Cardiac muscle cell (in vitro differentiated cells and primary cell): ENCODE results near the gene CFAP92. TPM values are rescaled to one million over a fixed set of nuclear protein-coding genes. Genes with fewer than 3 reads are reported as not detected.
"Not testable (repeated sequence)": the region's sequence is repeated elsewhere in the genome, so short reads cannot be mapped to it uniquely, and the experiment has no call there.

Source experiments
- DNase-seq, 2 donors: peaks; one replicate each; pipeline versions ENCODE4 v3.0.0 to v3.0.0-alpha.2; 2010 to 2017; ENCODE audit warnings: low read depth in 1 of 2, low spot score in 1 of 2
- H3K27ac ChIP-seq: fragments of 200-600 bp; sonication (generic); 2 replicates; pipeline ENCODE4 v1.5.1; 2016
- H3K27me3 ChIP-seq: fragments of 200-600 bp; sonication (generic); 2 replicates; pipeline ENCODE4 v1.6.0; 2016; ENCODE audit warnings: control low read depth
- H3K36me3 ChIP-seq: fragments of 200-600 bp; sonication (generic); 2 replicates; pipeline ENCODE4 v1.5.1; 2016; ENCODE audit warnings: control low read depth
- H3K4me1 ChIP-seq: fragments of 200-600 bp; sonication (generic); 2 replicates; pipeline ENCODE4 v1.8.1; 2017; ENCODE audit warnings: low read depth, mild to moderate bottlenecking, mixed run types
- H3K4me3 ChIP-seq: fragments of 200-600 bp; sonication (generic); 2 replicates; pipeline ENCODE4 v1.5.1; 2016; ENCODE audit warnings: mild to moderate bottlenecking
- H3K9me3 ChIP-seq: fragments of 200-600 bp; sonication (generic); 2 replicates; pipeline ENCODE4 v1.5.1; 2017; ENCODE audit warnings: low read depth, mild to moderate bottlenecking, control low read depth
- CTCF ChIP-seq: IDR thresholded peaks from 2 replicates; pipeline ENCODE4 v1.5.1; 2012; ENCODE audit warnings: low read depth, mild to moderate bottlenecking, low read length
- polyA plus RNA-seq: library from polyadenylated mRNA; unstranded; fragments of >200 nt; fragmentation: Nextera tagmentation; extraction: Ambion mirVana; gene quantifications from 2 replicates; pipeline ENCODE4 v1.2.1, GENCODE V29; 2016
- total RNA-seq: library from RNA; depleted of rRNA; stranded (reverse); fragments of >200 nt; gene quantifications from 2 replicates; pipeline ENCODE4 v1.2.3, GENCODE V29; 2016

The CFAP92 gene
- total and polyA plus RNA-seq, 2 experiments from 2014 or later, result 0.60 to 0.95 TPM

DNA sequence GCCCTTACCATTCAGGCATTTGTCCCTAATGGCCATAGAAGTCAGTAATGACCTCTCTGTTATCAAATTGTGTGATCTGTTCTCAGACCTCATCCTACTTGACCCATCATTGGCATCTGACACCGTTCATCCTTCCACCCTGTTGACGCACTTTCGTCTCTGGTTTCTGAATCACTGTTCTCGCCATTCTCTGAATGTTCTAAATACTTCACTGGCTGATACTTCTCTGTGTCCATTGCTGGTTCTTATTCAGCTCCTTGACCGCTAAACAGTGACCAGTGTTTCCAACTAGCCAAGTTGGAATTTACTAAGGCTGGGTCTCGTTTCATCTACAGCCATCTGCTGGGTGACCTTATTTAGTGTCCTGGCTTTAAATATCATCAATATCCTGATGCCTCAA lies 112.3 kb downstream of the CFAP92 start:
- Histone ChIP-seq H3K36me3 (peaks cover 10% of the 10 kb centered on the region), H3K9me3 (no peaks in the 10 kb centered on the region), H3K27me3 (no peaks in the 10 kb centered on the region), H3K4me3 (no peak overlapping the region), H3K27ac (no peak overlapping the region), H3K4me1 (peaks cover 7% of the 10 kb centered on the region)
- DNase-seq, result no peak
- TF ChIP-seq CTCF, result no peak

DNA sequence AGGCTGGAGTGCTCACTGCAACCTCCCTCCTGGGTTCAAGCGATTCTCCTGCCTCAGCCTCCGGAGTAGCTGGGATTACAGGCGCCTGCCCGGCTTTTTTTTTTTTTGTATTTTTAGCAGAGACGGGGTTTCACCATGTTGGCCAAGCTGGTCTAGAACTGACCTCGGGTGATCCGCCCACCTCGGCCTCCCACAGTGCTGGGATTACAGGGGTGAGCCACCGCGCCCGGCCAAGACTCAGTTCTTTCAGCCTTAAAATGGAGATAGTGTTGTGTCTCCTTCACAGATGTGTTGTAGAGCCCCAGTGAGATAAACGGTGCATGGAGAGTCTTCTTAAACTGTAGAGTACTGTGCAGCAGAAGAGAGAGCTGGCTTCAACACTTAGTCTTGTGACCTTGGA lies 113.4 kb downstream of the CFAP92 start:
- not testable (repeated sequence) for H3K27me3 ChIP-seq, H3K4me1 ChIP-seq, H3K9me3 ChIP-seq, DNase-seq, H3K27ac ChIP-seq
- H3K4me3 ChIP-seq, result peak overlapping the region; percentile 69
- peaks cover 10% of the 10 kb centered on the region for H3K36me3 ChIP-seq

- Histone ChIP-seq H3K27me3 (no peaks in the 10 kb centered on the region), H3K4me1 (peaks cover 7% of the 10 kb centered on the region), H3K27ac (peak overlapping the region; percentile 99), H3K4me3 (peak overlapping the region; percentile 69), H3K36me3 (peaks cover 6% of the 10 kb centered on the region), H3K9me3 (no peaks in the 10 kb centered on the region)
- TF ChIP-seq CTCF, result no peak
- DNase-seq, result no peak
These were observed 113.9 kb downstream of the CFAP92 start for GRCh38 chr3:128879991-128880390.

GRCh38 chr3:128879125-128879969 lies 114.5 kb downstream of the CFAP92 start, which contains the start of gene ACAD9:
Gene ACAD9, plus strand, starts transcription at chr3:128879620. Its CDS starts 72 bp downstream, at chr3:128879692.
- peak; percentile 98 to 99 for DNase-seq
- no peaks in the 10 kb centered on the region for H3K36me3 ChIP-seq
- TF ChIP-seq CTCF, result no peak
- peak within 1 kb of the TSS; percentile 99 for H3K27ac ChIP-seq
- no peaks in the 10 kb centered on the region for H3K27me3 ChIP-seq
- H3K4me1 ChIP-seq, result peaks cover 7% of the 10 kb centered on the region
- H3K4me3 ChIP-seq, result peak within 1 kb of the TSS; percentile 69
- no peaks in the 10 kb centered on the region for H3K9me3 ChIP-seq

DNA sequence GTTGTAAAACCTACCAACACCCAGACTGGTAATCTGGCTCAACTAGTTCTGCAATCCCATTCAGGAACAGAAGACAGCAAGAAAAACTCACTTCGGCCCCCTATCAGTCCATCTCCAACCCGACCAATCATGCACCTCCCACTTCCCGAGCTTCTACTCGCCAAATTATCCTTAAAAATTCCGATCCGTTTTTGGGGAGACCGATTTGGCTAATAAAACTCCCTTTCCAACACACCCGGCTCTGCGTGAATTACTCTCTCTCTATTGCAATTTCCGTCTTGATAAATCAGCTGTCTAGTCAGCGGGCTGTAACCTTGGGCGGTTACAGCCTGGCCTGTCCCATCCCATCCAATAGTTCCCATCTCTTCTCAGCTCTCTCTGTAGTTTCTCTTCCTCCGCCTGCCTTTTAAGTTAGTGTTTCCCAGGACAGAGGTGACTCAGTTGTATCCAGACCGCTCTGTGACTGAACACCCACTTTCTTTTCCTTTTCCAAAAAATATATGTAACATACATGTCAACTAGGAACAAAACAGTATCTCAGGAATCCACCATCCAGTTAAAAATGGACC lies 115.2 kb downstream of the CFAP92 start:
- Histone ChIP-seq H3K4me1 (peaks cover 7% of the 10 kb centered on the region), H3K27ac (peak overlapping the region; percentile 99), H3K36me3 (no peaks in the 10 kb centered on the region), H3K27me3 (no peaks in the 10 kb centered on the region), H3K4me3 (peak overlapping the region; percentile 69), H3K9me3 (no peaks in the 10 kb centered on the region)
- DNase-seq, result peak; percentile 10 to 68
- no peak for TF ChIP-seq CTCF

- H3K9me3 ChIP-seq, result no peaks in the 10 kb centered on the region
- H3K4me1 ChIP-seq, result peaks cover 7% of the 10 kb centered on the region
- DNase-seq, result no peak
- TF ChIP-seq CTCF, result no peak
- peak overlapping the region; percentile 99 for H3K27ac ChIP-seq
- peak overlapping the region; percentile 69 for H3K4me3 ChIP-seq
- no peaks in the 10 kb centered on the region for H3K36me3 ChIP-seq
- no peaks in the 10 kb centered on the region for H3K27me3 ChIP-seq
These were observed 115.8 kb downstream of the CFAP92 start for GRCh38 chr3:128878011-128878457.
